Measurements from ENCODE around the gene OTUD6A. TPM values are rescaled to one million over a fixed set of nuclear protein-coding genes. Genes with fewer than 3 reads are reported as not detected.

Gene OTUD6A
- total RNA-seq, 3 donors from 2014 or later: not detected

DNA sequence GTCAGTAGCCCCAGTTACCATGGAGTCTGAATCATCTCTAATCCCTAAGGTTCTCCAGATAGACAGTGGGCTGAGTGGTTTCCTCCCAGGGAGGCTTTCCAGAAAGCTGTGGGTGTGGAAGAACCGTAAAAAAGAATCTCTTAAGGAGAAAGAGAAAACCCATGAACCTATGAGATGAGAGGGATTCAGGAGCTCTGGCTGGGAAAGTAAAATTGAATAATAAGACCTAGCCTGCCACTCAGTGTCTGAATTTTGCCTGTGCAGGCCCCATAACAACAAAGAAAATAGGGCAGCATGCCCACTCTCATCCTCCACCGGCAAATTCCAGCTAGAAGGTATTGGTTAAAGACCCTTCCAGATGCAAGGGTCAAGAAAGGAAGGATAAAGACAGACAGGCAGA is 29.5 kb upstream of the OTUD6A start:
- TF ChIP-seq, protein P1, sequence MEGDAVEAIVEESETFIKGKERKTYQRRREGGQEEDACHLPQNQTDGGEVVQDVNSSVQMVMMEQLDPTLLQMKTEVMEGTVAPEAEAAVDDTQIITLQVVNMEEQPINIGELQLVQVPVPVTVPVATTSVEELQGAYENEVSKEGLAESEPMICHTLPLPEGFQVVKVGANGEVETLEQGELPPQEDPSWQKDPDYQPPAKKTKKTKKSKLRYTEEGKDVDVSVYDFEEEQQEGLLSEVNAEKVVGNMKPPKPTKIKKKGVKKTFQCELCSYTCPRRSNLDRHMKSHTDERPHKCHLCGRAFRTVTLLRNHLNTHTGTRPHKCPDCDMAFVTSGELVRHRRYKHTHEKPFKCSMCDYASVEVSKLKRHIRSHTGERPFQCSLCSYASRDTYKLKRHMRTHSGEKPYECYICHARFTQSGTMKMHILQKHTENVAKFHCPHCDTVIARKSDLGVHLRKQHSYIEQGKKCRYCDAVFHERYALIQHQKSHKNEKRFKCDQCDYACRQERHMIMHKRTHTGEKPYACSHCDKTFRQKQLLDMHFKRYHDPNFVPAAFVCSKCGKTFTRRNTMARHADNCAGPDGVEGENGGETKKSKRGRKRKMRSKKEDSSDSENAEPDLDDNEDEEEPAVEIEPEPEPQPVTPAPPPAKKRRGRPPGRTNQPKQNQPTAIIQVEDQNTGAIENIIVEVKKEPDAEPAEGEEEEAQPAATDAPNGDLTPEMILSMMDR (IDR thresholded peaks at IDR 0.05): no peak
- TF ChIP-seq POLR2AphosphoS5 (IDR thresholded peaks at IDR 0.05): no peak
- no peak for TF ChIP-seq POLR2A (IDR thresholded peaks at IDR 0.05)
- Histone ChIP-seq H3K36me3 (no peaks in the 10 kb centered on the region), H3K4me3 (no peak overlapping the region), H3K27me3 (peaks cover 0 to 76% of the 10 kb centered on the region in 2 donors), H3K4me1 (no peaks in the 10 kb centered on the region), H3K27ac (no peak overlapping the region), H3K9me3 (no peaks in the 10 kb centered on the region)
- DNase-seq (ENCODE audit: low spot score in 2 of 2): no peak
- intact Hi-C loops (cut with DNase I; ENCODE audit: low total_unique reads): no loop called here

GRCh38 chrX:70033348-70034051 is 28.8 kb upstream of the OTUD6A start:
- no peak for DNase-seq (ENCODE audit: low spot score in 2 of 2)
- no peak overlapping the region for H3K27ac ChIP-seq
- intact Hi-C loops (cut with DNase I; ENCODE audit: low total_unique reads): no loop called here
- peaks cover 0 to 69% of the 10 kb centered on the region in 2 donors for H3K27me3 ChIP-seq
- no peak overlapping the region for H3K4me3 ChIP-seq
- H3K9me3 ChIP-seq: no peaks in the 10 kb centered on the region
- no peaks in the 10 kb centered on the region for H3K36me3 ChIP-seq
- TF ChIP-seq POLR2AphosphoS5 (IDR thresholded peaks at IDR 0.05) (no peak), POLR2A (IDR thresholded peaks at IDR 0.05) (no peak)
- TF ChIP-seq, protein P1 (IDR thresholded peaks at IDR 0.05): peak in 1 of 3 donors; percentile 28
- H3K4me1 ChIP-seq: no peaks in the 10 kb centered on the region

DNA sequence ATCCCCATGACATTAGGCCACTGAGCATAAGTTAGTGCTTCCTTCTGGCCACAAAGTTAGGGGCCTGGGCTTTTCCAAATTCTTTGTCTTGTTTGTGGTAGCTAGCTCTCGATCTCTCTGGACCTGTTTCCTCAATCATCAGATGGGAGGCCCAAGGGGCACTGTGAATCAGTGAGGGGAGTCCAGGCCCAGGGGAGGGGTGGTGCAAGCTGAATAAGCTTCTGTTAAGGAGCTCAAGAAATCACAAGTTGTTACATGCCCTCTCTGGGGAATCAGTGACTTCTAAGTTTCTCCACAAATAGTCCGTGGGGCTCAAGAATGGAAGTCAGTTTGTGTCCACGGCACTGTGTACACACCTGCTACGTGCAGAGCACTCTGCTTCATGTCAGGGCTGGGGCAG is 27.6 kb upstream of the OTUD6A start:
- Histone ChIP-seq H3K4me3 (no peak overlapping the region), H3K27me3 (peaks cover 0 to 62% of the 10 kb centered on the region in 2 donors), H3K9me3 (no peaks in the 10 kb centered on the region), H3K4me1 (no peaks in the 10 kb centered on the region), H3K27ac (no peak overlapping the region), H3K36me3 (no peaks in the 10 kb centered on the region)
- no peak for DNase-seq (ENCODE audit: low spot score in 2 of 2)
- TF ChIP-seq POLR2A (IDR thresholded peaks at IDR 0.05) (no peak), POLR2AphosphoS5 (IDR thresholded peaks at IDR 0.05) (no peak)
- TF ChIP-seq, protein P1 (IDR thresholded peaks at IDR 0.05): no peak
- intact Hi-C loops (cut with DNase I; ENCODE audit: low total_unique reads): no loop called here

GRCh38 chrX:70038515-70038914 is 23.7 kb upstream of the OTUD6A start:
- DNase-seq (ENCODE audit: low spot score in 2 of 2): no peak
- Histone ChIP-seq H3K36me3 (no peaks in the 10 kb centered on the region), H3K4me1 (no peaks in the 10 kb centered on the region), H3K27ac (no peak overlapping the region), H3K27me3 (peaks cover 0 to 48% of the 10 kb centered on the region in 2 donors), H3K4me3 (no peak overlapping the region), H3K9me3 (no peaks in the 10 kb centered on the region)
- intact Hi-C loops (cut with DNase I; ENCODE audit: low total_unique reads): no loop called here
- TF ChIP-seq, protein P1 (IDR thresholded peaks at IDR 0.05): no peak
- TF ChIP-seq POLR2A (IDR thresholded peaks at IDR 0.05) (no peak), POLR2AphosphoS5 (IDR thresholded peaks at IDR 0.05) (no peak)

GRCh38 chrX:70038951-70039350 is 23.3 kb upstream of the OTUD6A start:
- Histone ChIP-seq H3K27me3 (peaks cover 0 to 47% of the 10 kb centered on the region in 2 donors), H3K4me1 (no peaks in the 10 kb centered on the region), H3K27ac (no peak overlapping the region), H3K4me3 (no peak overlapping the region), H3K36me3 (no peaks in the 10 kb centered on the region), H3K9me3 (no peaks in the 10 kb centered on the region)
- intact Hi-C loops (cut with DNase I; ENCODE audit: low total_unique reads): no loop called here
- TF ChIP-seq, protein P1 (IDR thresholded peaks at IDR 0.05): no peak
- DNase-seq (ENCODE audit: low spot score in 2 of 2): no peak

All from breast epithelium (tissue), 4 donors.